GM18907 (cell line): Measurements from ENCODE around the gene ZNF280A.
"Not testable (repeated sequence)": the region's sequence is repeated elsewhere in the genome, so short reads cannot be mapped to it uniquely, and the experiment has no call there.

Experiments
- ATAC-seq: cut with Tn5 transposase; IDR thresholded peaks from one replicate; pipeline ENCODE4 v1.9.1; 2021; ENCODE audit warnings: mild to moderate bottlenecking, moderate library complexity; ENCODE audit not compliant: unreplicated experiment

The ZNF280A gene

DNA sequence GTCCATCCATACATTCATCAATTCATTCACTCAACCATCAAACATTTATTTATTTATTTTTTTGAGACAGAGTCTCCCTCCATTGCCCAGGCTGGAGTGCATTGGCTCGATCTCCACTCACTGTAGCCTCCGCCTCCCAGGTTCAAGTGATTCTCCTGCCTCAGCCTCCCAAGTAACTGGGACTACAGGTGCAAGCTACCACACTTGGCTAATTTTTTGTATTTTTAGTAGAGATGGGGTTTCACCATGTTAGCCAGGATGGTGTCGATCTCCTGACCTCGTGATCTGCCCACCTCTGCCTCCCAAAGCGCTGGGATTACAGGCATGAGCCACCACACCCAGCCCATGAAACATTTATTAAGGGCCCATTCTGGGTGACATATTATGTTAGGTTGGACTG is 49.0 kb downstream of the ZNF280A start:
- not testable (repeated sequence) for ATAC-seq

DNA sequence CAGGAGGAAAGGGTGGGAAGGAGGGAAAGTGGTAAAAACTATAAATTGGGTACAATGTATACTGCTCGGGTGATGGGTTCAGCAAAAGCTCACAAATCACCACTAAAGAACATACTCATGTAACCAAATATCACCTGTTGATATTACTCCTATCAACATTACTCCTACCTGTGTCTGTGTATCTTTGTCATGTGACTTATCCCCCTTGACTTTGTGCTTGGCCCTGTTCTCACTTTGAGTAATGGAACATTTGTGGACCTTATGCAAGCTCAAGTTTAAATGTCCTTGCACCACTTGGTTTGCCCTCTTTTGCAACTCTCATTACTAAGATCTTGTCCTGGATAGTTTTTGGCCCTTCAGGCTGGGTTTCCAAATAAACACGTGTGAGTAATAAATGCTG is 50.5 kb downstream of the ZNF280A start:
- ATAC-seq: no peak

DNA sequence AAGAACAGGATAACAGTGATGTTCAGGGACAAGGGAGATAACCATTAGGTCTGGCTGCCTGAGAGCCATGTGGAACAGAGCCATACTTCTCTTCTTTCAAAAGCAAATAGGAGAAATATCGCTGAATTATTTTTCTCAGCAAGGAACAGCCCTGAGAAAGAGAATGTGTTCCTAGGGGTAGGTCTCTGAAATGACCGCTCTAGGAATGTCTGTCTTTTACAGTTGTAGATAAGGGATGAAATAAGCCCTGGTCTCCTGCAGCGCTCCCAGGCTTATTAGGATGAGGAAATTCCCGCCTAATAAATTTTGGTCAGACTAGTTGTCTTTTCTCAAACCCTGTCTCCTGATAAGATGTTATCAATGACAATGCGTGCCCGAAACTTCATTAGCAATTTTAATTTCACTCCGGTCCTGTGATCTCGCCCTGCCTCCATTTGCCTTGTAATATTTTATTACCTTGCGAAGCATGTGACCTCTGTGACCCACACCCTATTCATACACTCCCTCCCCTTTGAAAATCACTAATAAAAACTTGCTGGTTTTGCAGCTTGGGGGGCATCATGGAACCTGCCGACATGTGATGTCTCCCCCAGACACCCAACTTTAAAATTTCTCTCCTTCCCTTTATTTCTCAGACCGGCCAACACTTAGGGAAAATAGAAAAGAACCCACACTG is 51.1 kb downstream of the ZNF280A start:
- not testable (repeated sequence) for ATAC-seq

DNA sequence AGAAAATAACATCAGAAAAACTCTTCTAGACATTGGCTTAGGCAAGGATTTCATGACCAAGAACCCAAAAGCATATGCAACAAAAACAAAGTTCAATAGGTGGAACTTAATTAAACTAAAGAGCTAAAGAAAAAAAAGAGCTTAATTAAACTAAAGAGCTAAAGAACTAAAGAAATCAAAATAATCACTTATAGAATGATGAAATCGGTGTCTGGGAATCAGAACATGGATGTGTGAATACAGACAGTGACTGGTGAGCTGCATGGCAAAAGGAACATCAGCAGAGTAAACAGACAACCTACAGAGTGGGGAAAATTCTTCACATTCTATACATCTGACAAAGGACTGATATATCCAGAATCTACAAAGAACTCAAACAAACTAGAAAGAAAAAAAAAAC is 53.0 kb downstream of the ZNF280A start:
- no peak for ATAC-seq

DNA sequence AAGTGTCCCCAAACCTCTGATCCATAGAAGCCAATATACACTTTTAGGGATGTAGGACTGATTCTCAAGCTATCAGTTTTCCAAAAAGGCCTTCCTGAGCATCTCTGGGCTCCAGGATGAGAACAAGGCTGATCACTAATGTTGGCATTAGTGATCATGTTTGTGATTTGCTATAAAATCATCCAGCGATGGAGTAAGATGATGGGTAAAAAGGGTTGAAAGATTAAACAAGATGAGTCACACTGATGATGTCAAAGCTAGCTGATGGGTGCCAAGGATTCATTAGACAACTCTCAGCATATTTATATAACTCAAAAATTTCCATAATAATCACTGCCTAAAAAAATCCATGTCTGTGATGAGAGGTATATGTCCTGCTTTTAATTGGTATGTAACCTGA is 54.3 kb downstream of the ZNF280A start:
- ATAC-seq: no peak

DNA sequence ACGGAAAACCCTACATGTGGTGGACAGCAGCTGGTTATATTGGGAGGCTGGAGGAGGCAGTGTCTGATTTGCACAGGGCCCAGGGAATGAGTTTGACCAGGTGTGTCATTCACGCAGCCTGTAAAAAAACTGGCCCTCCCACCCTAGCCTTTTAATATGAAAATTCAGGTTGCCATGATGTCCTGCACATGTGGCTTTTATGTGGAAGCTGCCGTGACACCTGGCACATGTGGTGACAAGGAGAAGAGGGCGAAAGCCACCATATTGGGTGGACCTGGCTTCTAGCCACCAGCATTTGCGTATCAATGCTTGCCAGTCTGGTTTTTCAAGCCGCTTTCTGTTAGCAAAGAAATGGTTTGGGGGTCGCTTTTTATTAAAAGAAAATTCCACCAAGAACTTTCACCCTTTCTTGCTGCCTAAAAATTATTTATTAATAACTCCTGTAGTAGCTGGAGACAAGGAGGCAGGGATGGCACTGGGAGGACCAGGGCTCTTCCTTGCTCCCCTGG is 54.9 kb downstream of the ZNF280A start:
- ATAC-seq: no peak

DNA sequence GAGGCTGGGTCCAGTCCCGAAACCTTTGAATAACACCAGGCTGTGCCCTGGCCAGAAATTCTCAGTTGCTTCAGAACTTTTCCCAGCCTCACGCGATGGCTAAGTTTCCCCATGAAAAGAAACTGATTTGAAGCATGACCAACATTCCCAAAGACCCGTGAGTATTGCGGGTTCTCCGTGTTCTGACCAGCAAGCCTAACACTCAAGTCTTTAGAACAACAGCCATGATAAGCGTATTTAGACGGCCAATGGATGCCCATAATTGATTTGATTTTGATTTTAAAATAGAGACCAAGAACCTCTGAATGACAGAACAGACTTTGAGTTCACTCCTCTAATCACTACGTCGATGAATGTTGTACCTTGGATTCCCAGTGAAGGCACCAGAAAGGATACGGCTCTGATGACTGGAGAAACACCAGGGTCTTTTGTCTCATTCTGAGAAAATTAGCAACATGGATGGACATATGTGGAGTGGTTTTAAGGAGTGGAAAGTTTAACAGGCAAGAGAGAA is 55.5 kb downstream of the ZNF280A start:
- no peak for ATAC-seq

DNA sequence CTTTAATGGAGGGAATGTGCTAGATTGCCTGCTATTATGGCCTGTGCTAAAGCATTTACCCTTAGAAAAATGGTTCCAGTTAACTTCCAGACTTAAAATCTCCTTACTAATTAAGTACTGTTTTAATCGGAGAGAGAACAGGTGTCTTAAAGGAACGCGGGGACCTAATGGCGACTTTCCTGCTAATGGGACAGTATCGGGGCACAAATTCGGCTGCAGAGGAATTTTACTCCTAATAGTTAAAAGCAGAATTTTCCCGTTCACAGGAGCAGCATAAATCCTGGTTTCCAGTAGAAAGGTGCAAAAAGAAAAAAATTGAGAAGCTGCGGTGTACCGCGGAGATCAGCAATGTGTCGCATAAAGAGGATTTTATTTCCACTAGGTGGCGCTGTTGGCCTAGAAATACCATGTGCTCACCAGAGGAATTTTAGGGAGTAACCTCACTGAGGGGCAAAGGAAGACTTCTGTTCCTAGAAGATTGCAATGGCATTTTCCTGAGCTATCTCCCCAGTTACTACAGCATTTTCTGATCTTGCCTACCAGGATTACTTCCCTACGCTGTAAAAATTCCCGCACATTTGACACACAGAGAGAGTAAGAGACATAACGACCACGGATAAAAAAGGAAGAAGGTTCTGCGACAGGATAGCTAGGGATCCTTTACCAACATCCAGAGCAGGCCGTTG is 56.1 kb downstream of the ZNF280A start:
- no peak for ATAC-seq
